GM12878 (cell line): ENCODE data around the gene FBXO17. TPM values are rescaled to one million over a fixed set of nuclear protein-coding genes. Genes with fewer than 3 reads are reported as not detected.

Experiments
- ATAC-seq: fragments of 200-7000 bp; cut with Tn5 transposase; 3 replicates; pipeline ENCODE4 v1.9.1; 2020; ENCODE audit warnings: mild to moderate bottlenecking, moderate library complexity
- BruUV-seq: library from RNA; stranded (reverse); fragments of 400-500 nt; replicated peaks from 2 replicates; lab custom pipeline; 2021; lab: Mats Ljungman, UMichigan
- CTCF ChIA-PET: fragments of 300-600 bp; sonication (Branson Sonifier 250); formaldehyde crosslinking; extraction: SDS; loops from one replicate; lab custom pipeline; 2021; ENCODE audit warnings: inconsistent platforms; lab: Yijun Ruan, JAX
- POLR2A ChIA-PET: fragments of 350-600 bp; formaldehyde crosslinking; extraction: SDS; loops from one replicate; lab custom pipeline; 2021; ENCODE audit warnings: inconsistent platforms; lab: Charles Lee
- RAD21 ChIA-PET: fragments of 300-600 bp; sonication (Branson Sonifier 250); formaldehyde crosslinking; loops from one replicate; lab custom pipeline; 2023; ENCODE audit warnings: antibody characterized with exemption; ENCODE audit not compliant: unreplicated experiment; lab: Charles Lee
- SMC1A ChIA-PET: fragments of 300-600 bp; sonication (Branson Sonifier 250); formaldehyde crosslinking; loops from one replicate; lab custom pipeline; 2023; ENCODE audit not compliant: unreplicated experiment, uncharacterized antibody; lab: Charles Lee
- DNase-seq: peaks from one replicate; pipeline ENCODE4 v3.0.0-alpha.2; 2011; ENCODE audit warnings: low read depth, low spot score
- FAIRE-seq: peaks from 3 replicates; lab custom pipeline; 2011; peaks lifted over from hg19 to GRCh38; lab: Jason Lieb, UNC
- H2AFZ ChIP-seq: 2 replicates; pipeline ENCODE4 v1.6.0; 2011; ENCODE audit warnings: low read depth, low read length, control low read depth; ENCODE audit not compliant: control insufficient read depth
- H3K27ac ChIP-seq: 2 replicates; pipeline ENCODE4 v1.5.1; 2011; ENCODE audit warnings: control low read depth; ENCODE audit not compliant: control insufficient read depth, insufficient read depth
- H3K27me3 ChIP-seq, 2 experiments: replicated peaks in 1 of 2; 2 replicates each; pipeline versions ENCODE4 v1.6.0 to v1.6.1; 2011; ENCODE audit warnings: low read length in 1 of 2; ENCODE audit not compliant: control insufficient read depth in 2 of 2, insufficient read depth in 2 of 2
- H3K36me3 ChIP-seq, 2 experiments: 2 replicates each; pipeline ENCODE4 v1.5.1; 2011; ENCODE audit warnings: low read length in 1 of 2; ENCODE audit not compliant: control insufficient read depth in 2 of 2, insufficient read depth in 2 of 2
- H3K4me1 ChIP-seq: 2 replicates; pipeline ENCODE4 v1.6.1; 2011; ENCODE audit warnings: mild to moderate bottlenecking, low read length, moderate library complexity, mixed read lengths; ENCODE audit not compliant: control insufficient read depth, insufficient read depth
- H3K4me2 ChIP-seq: 2 replicates; pipeline ENCODE4 v1.6.0; 2011; ENCODE audit warnings: control low read depth; ENCODE audit not compliant: control insufficient read depth, insufficient read depth
- H3K4me3 ChIP-seq: fragments of 200-600 bp; sonication (generic); 2 replicates; pipeline ENCODE4 v1.5.1; 2016
- H3K79me2 ChIP-seq: 2 replicates; pipeline ENCODE4 v1.6.0; 2011; ENCODE audit warnings: low read length; ENCODE audit not compliant: control insufficient read depth, insufficient read depth
- H3K9ac ChIP-seq: 2 replicates; pipeline ENCODE4 v1.8.0; 2011; ENCODE audit warnings: low read length, control low read depth, mixed read lengths; ENCODE audit not compliant: control insufficient read depth, insufficient read depth
- H3K9me3 ChIP-seq: replicated peaks from 3 replicates; pipeline ENCODE4 v1.5.1; 2011; ENCODE audit warnings: mild to moderate bottlenecking, low read length; ENCODE audit not compliant: control insufficient read depth, insufficient read depth
- H4K20me1 ChIP-seq: 2 replicates; pipeline ENCODE4 v1.6.0; 2011; ENCODE audit not compliant: control insufficient read depth, insufficient read depth
- EGR1 ChIP-seq, 2 experiments: IDR thresholded peaks; 1 replicate in 1 of 2; 2 replicates in 1 of 2; pipeline ENCODE4 v1.6.1; 2011 to 2012; ENCODE audit warnings: low read depth in 2 of 2, low read length in 2 of 2, borderline replicate concordance in 1 of 2, mild to moderate bottlenecking in 1 of 2, moderate library complexity in 1 of 2
- ZBTB11 ChIP-seq: fragments of 450-650 bp; formaldehyde crosslinking; IDR thresholded peaks from 2 replicates; pipeline ENCODE4 v1.5.0; 2022; ENCODE audit warnings: mild to moderate bottlenecking, missing genetic modification characterization
- WGBS: methylation state at CpG from one replicate; pipeline ENCODE4 v1.1.6; 2016; ENCODE audit warnings: low lambda C conversion rate; ENCODE audit not compliant: insufficient replicate concordance, insufficient coverage; ENCODE audit errors: missing lambda C conversion rate; 5-methylcytosine and 5-hydroxymethylcytosine counted together
- in situ Hi-C: fragments of 300-500 bp; cut with MboI; formaldehyde crosslinking; loops from 9 replicates; pipeline ENCODE4 v1.14.3; 2018; ENCODE audit warnings: mixed read lengths
- intact Hi-C: fragments of 100-400 bp; cut with micrococcal nuclease; formaldehyde crosslinking; loops from one replicate; pipeline ENCODE4 v1.14.2; 2022; ENCODE audit not compliant: unreplicated experiment
- polyA plus RNA-seq, 11 experiments: library from polyadenylated mRNA; depleted of rRNA in 4 of 11; unstranded in 6 of 11; stranded (reverse) in 5 of 11; fragments of >200 nt; fragmentation: Nextera tagmentation in 4 of 11; fragmentation: Illumina TruSeq in 1 of 11; extraction: Ambion mirVana in 4 of 11; extraction: Trizol in 1 of 11; gene quantifications; 1 replicate in 1 of 11; 2 replicates in 10 of 11; pipeline versions ENCODE4 v1.2.1 to v1.2.3, GENCODE V29; 2011 to 2016; ENCODE audit warnings: inconsistent platforms in 2 of 11, missing spikeins in 2 of 11, low read depth in 1 of 11
- total RNA-seq, 4 experiments: library from RNA; depleted of rRNA in 3 of 4; stranded (reverse); fragments of >200 nt in 3 of 4; fragmentation: Illumina TruSeq in 1 of 4; extraction: Trizol in 1 of 4; gene quantifications; 2 replicates each; pipeline versions ENCODE4 v1.2.1 to v1.2.3, GENCODE V29; 2013 to 2021

FBXO17 gene
- total and polyA plus RNA-seq, 10 of the 15 experiments (the other 5 are each of a cell fraction or from before 2014, with no cell fraction given): 2.2 to 11.1 (median 5.3) TPM

GRCh38 chr19:38912600-38913514, 62.7 kb downstream of the FBXO17 start:
- RAD21 ChIA-PET: no interaction called here
- in situ Hi-C loops: no loop called here

More at GRCh38 chr19:38912600-38913514, 62.7 kb downstream of the FBXO17 start:
- ChIA-PET SMC1A (interaction anchor here (0.6 kb wide), 2 partner anchors 259 to 361 kb away, joined by 3 read pairs; no protein-coding TSS in a partner anchor), CTCF (interaction anchor here (1.2 to 2.3 kb wide), 3 partner anchors 18 to 398 kb away, joined by 3 to 8 read pairs (median 5); partner anchors contain the start of genes MRPS12 and SARS2), POLR2A (no interaction called here)
- TF ChIP-seq ZBTB11 (CRISPR knock-in tag) (no peak), EGR1 (IDR thresholded peaks at IDR 0.05; ENCODE audit: borderline replicate concordance in 1 of 2, low read depth in 2 of 2, low read length in 2 of 2) (0 out of 3 replicates have a peak, but pooled peaks of 1 of the 2 experiments have one; percentile 21)
- DNase-seq (no peak), FAIRE-seq (peak; percentile 59), ATAC-seq (peak; percentile 32)
- Histone ChIP-seq H3K9me3 (no peaks in the 10 kb centered on the region), H3K9ac (no peak overlapping the region), H3K4me2 (peak overlapping the region; percentile 35; the same call in 1 of the 2 replicates), H3K36me3 (no peaks in the 10 kb centered on the region; a peak in 1 of 4 replicates), H4K20me1 (no peaks in the 10 kb centered on the region), H3K79me2 (no peaks in the 10 kb centered on the region), H3K27ac (no peak overlapping the region), H3K4me3 (no peak overlapping the region), H3K27me3 (no peaks in the 10 kb centered on the region), H2AFZ (no peak overlapping the region), H3K4me1 (no peaks in the 10 kb centered on the region)
- no TSS peak for BruUV-seq
- intact Hi-C loops: no loop called here
- 61% methylated on average over 12 of the region's 12 CpGs for WGBS
